ENCODE measurements around the gene DOCK1. TPM values are rescaled to one million over a fixed set of nuclear protein-coding genes. Genes with fewer than 3 reads are reported as not detected.

DOCK1 gene
- total RNA-seq, 1 donor from 2014 or later, result 16.8 TPM

GRCh38 chr10:127073666-127074065, 168.4 kb downstream of the DOCK1 start:
- Histone ChIP-seq H3K4me1 (no peaks in the 10 kb centered on the region), H3K27me3 (ENCODE audit: low read depth) (no peaks in the 10 kb centered on the region), H3K9me3 (replicated peaks) (no peaks in the 10 kb centered on the region), H3K27ac (replicated peaks) (no peak overlapping the region), H3K36me3 (peaks cover 58% of the 10 kb centered on the region), H3K4me3 (no peak overlapping the region)
- DNase-seq, result no peak
- intact Hi-C loops (cut with micrococcal nuclease), result no loop called here
- no peak for TF ChIP-seq CTCF (IDR thresholded peaks at IDR 0.05; ENCODE audit: borderline replicate concordance)

- H3K4me3 ChIP-seq, result no peak overlapping the region
- no peaks in the 10 kb centered on the region for H3K4me1 ChIP-seq
- H3K27me3 ChIP-seq (ENCODE audit: low read depth), result no peaks in the 10 kb centered on the region
- intact Hi-C loops (cut with micrococcal nuclease), result no loop called here
- TF ChIP-seq CTCF (IDR thresholded peaks at IDR 0.05; ENCODE audit: borderline replicate concordance), result no peak
- no peaks in the 10 kb centered on the region for H3K9me3 ChIP-seq (replicated peaks)
- peaks cover 16% of the 10 kb centered on the region for H3K36me3 ChIP-seq
- H3K27ac ChIP-seq (replicated peaks), result no peak overlapping the region
- no peak for DNase-seq
These were observed 174.2 kb downstream of the DOCK1 start for GRCh38 chr10:127079392-127079791.

- Histone ChIP-seq H3K36me3 (peaks cover 16% of the 10 kb centered on the region), H3K9me3 (replicated peaks) (no peaks in the 10 kb centered on the region), H3K27ac (replicated peaks) (no peak overlapping the region), H3K4me3 (no peak overlapping the region), H3K27me3 (ENCODE audit: low read depth) (no peaks in the 10 kb centered on the region), H3K4me1 (no peaks in the 10 kb centered on the region)
- intact Hi-C loops (cut with micrococcal nuclease), result no loop called here
- TF ChIP-seq CTCF (IDR thresholded peaks at IDR 0.05; ENCODE audit: borderline replicate concordance), result no peak
- DNase-seq, result no peak
These were observed 175.1 kb downstream of the DOCK1 start for GRCh38 chr10:127080317-127080716.

- no peak for TF ChIP-seq CTCF (IDR thresholded peaks at IDR 0.05; ENCODE audit: borderline replicate concordance)
- Histone ChIP-seq H3K36me3 (peaks cover 9% of the 10 kb centered on the region), H3K9me3 (replicated peaks) (no peaks in the 10 kb centered on the region), H3K4me1 (no peaks in the 10 kb centered on the region), H3K27ac (replicated peaks) (no peak overlapping the region), H3K4me3 (no peak overlapping the region), H3K27me3 (ENCODE audit: low read depth) (no peaks in the 10 kb centered on the region)
- intact Hi-C loops (cut with micrococcal nuclease), result no loop called here
- DNase-seq, result no peak
These were observed 176.7 kb downstream of the DOCK1 start for GRCh38 chr10:127081851-127082345.

GRCh38 chr10:127082651-127083050, 177.4 kb downstream of the DOCK1 start:
- peaks cover 8% of the 10 kb centered on the region for H3K36me3 ChIP-seq
- no peak for DNase-seq
- no peak overlapping the region for H3K4me3 ChIP-seq
- no peak overlapping the region for H3K27ac ChIP-seq (replicated peaks)
- intact Hi-C loops (cut with micrococcal nuclease), result no loop called here
- H3K4me1 ChIP-seq, result no peaks in the 10 kb centered on the region
- H3K9me3 ChIP-seq (replicated peaks), result no peaks in the 10 kb centered on the region
- H3K27me3 ChIP-seq (ENCODE audit: low read depth), result no peaks in the 10 kb centered on the region
- no peak for TF ChIP-seq CTCF (IDR thresholded peaks at IDR 0.05; ENCODE audit: borderline replicate concordance)

Measured in left ventricle myocardium inferior (tissue), 1 donor.